PC-3 (cell line): ENCODE results near the gene RNH1. TPM values are rescaled to one million over a fixed set of nuclear protein-coding genes. Genes with fewer than 3 reads are reported as not detected.

Experiments used
- ATAC-seq: fragments of 200-7000 bp; cut with Tn5 transposase; 2 replicates; pipeline ENCODE4 v1.9.1; 2020; ENCODE audit warnings: mild to moderate bottlenecking, moderate library complexity
- BruUV-seq: library from RNA; stranded (reverse); fragments of 400-500 nt; replicated peaks from 2 replicates; lab custom pipeline; 2021; lab: Mats Ljungman, UMichigan
- CTCF ChIA-PET: fragments of 300-600 bp; sonication (Branson Sonifier 250); formaldehyde crosslinking; loops from one replicate; lab custom pipeline; 2022; ENCODE audit warnings: antibody characterized with exemption; lab: Charles Lee
- POLR2A ChIA-PET: fragments of 300-600 bp; sonication (Branson Sonifier 250); formaldehyde crosslinking; loops from one replicate; lab custom pipeline; 2022; ENCODE audit warnings: antibody characterized with exemption; ENCODE audit not compliant: unreplicated experiment; lab: Charles Lee
- DNase-seq: peaks from one replicate; pipeline ENCODE4 v3.0.0-alpha.2; 2015
- H2AFZ ChIP-seq: fragments of 300-600 bp; sonication (generic); 2 replicates; pipeline ENCODE4 v1.6.0; 2016; ENCODE audit warnings: antibody characterized with exemption, low read length
- H3F3A ChIP-seq: fragments of 300-600 bp; sonication (generic); one replicate; pipeline ENCODE4 v1.6.0; 2017; ENCODE audit warnings: antibody characterized with exemption, low read length, control low read depth, mild to moderate bottlenecking; ENCODE audit not compliant: unreplicated experiment
- H3K27ac ChIP-seq: fragments of 300-600 bp; sonication (generic); 2 replicates; pipeline ENCODE4 v1.5.1; 2016; ENCODE audit warnings: mild to moderate bottlenecking, low read length
- H3K27me3 ChIP-seq: fragments of 300-600 bp; sonication (generic); 2 replicates; pipeline ENCODE4 v1.6.1; 2016; ENCODE audit warnings: low read length, mixed read lengths
- H3K36me3 ChIP-seq: fragments of 300-600 bp; sonication (generic); 2 replicates; pipeline ENCODE4 v1.6.1; 2016; ENCODE audit warnings: low read depth, mixed run types, low read length, mixed read lengths
- H3K4me1 ChIP-seq: fragments of 300-600 bp; sonication (generic); 2 replicates; pipeline ENCODE4 v1.5.1; 2016; ENCODE audit warnings: low read length; ENCODE audit not compliant: insufficient read depth
- H3K4me2 ChIP-seq: fragments of 300-600 bp; sonication (generic); 2 replicates; pipeline ENCODE4 v1.6.0; 2016; ENCODE audit warnings: low read length
- H3K4me3 ChIP-seq: fragments of 300-600 bp; sonication (generic); 2 replicates; pipeline ENCODE4 v1.5.1; 2016; ENCODE audit warnings: mild to moderate bottlenecking, low read length, mixed read lengths
- H3K79me2 ChIP-seq: fragments of 300-600 bp; sonication (generic); 2 replicates; pipeline ENCODE4 v1.6.1; 2017; ENCODE audit warnings: low read length, mixed read lengths
- H3K9ac ChIP-seq: fragments of 300-600 bp; sonication (generic); 2 replicates; pipeline ENCODE4 v1.6.0; 2016; ENCODE audit warnings: mild to moderate bottlenecking, low read length
- H3K9me2 ChIP-seq: fragments of 300-600 bp; sonication (generic); replicated peaks from 2 replicates; pipeline ENCODE4 v1.6.1; 2016; ENCODE audit warnings: mixed run types, low read length, mixed read lengths
- H3K9me3 ChIP-seq: fragments of 300-600 bp; sonication (generic); 2 replicates; pipeline ENCODE4 v1.6.1; 2016; ENCODE audit warnings: low read length, mixed read lengths
- H4K20me1 ChIP-seq: fragments of 300-600 bp; sonication (generic); 2 replicates; pipeline ENCODE4 v1.6.1; 2016; ENCODE audit warnings: low read length, mixed read lengths
- CTCF ChIP-seq: fragments of 300-600 bp; sonication (generic); conservative IDR thresholded peaks from 2 replicates; pipeline ENCODE4 v1.5.1; 2017; ENCODE audit warnings: antibody characterized with exemption, low read depth, mild to moderate bottlenecking, low read length
- EZH2 ChIP-seq: fragments of 300-600 bp; sonication (generic); IDR thresholded peaks from one replicate; pipeline ENCODE4 v1.6.1; 2017; ENCODE audit warnings: antibody characterized with exemption, mild to moderate bottlenecking, low read length; ENCODE audit not compliant: unreplicated experiment
- EZH2phosphoT487 ChIP-seq: fragments of 300-600 bp; sonication (generic); IDR thresholded peaks from 2 replicates; pipeline ENCODE4 v1.6.1; 2018; ENCODE audit warnings: mild to moderate bottlenecking, antibody characterized with exemption, low read length, borderline replicate concordance
- intact Hi-C: fragments of 100-400 bp; cut with micrococcal nuclease; formaldehyde crosslinking; loops from 2 replicates; pipeline ENCODE4 v1.9.0; 2023
- total RNA-seq: library from RNA; depleted of rRNA; stranded (reverse); fragments of >200 nt; gene quantifications from 2 replicates; pipeline ENCODE4 v1.2.3, GENCODE V29; 2014

The RNH1 gene
- total RNA-seq, 1 experiment from 2014 or later: 258 TPM

- Histone ChIP-seq H3K9me3 (no peaks in the 10 kb centered on the region), H3K9ac (no peak overlapping the region), H3F3A (no peaks in the 10 kb centered on the region), H3K27me3 (no peaks in the 10 kb centered on the region), H3K4me3 (no peak overlapping the region), H3K36me3 (no peaks in the 10 kb centered on the region), H4K20me1 (no peaks in the 10 kb centered on the region), H3K4me2 (no peak overlapping the region), H2AFZ (no peak overlapping the region), H3K79me2 (0 out of 2 replicates have a peak, but pooled peaks cover 4% of the 10 kb centered on the region), H3K27ac (no peak overlapping the region), H3K4me1 (peaks cover 7% of the 10 kb centered on the region; the same call in 1 of the 2 replicates), H3K9me2 (no peaks in the 10 kb centered on the region)
- ATAC-seq: no peak
- TF ChIP-seq EZH2 (no peak), EZH2phosphoT487 (no peak), CTCF (no peak)
- intact Hi-C loops: no loop called here
- DNase-seq: no peak
- ChIA-PET POLR2A (no interaction called here), CTCF (no interaction called here)
- no TSS peak for BruUV-seq
Measured at GRCh38 chr11:473415-473814, 33.6 kb downstream of the RNH1 start.

GRCh38 chr11:472816-473215 lies 34.2 kb downstream of the RNH1 start:
- no peak for ATAC-seq

More at GRCh38 chr11:472816-473215, 34.2 kb downstream of the RNH1 start:
- H3K4me1 ChIP-seq: peaks cover 7% of the 10 kb centered on the region; the same call in 1 of the 2 replicates
- no peak overlapping the region for H3K27ac ChIP-seq
- no peak overlapping the region for H3K4me3 ChIP-seq
- no peaks in the 10 kb centered on the region for H3K36me3 ChIP-seq
- H3K9me2 ChIP-seq: no peaks in the 10 kb centered on the region
- no peaks in the 10 kb centered on the region for H3K9me3 ChIP-seq
- 0 out of 2 replicates have a peak, but pooled peaks cover 4% of the 10 kb centered on the region for H3K79me2 ChIP-seq
- H3F3A ChIP-seq: no peaks in the 10 kb centered on the region
- no peak overlapping the region for H3K4me2 ChIP-seq
- CTCF ChIA-PET: no interaction called here
- no peak overlapping the region for H2AFZ ChIP-seq
- no peak for TF ChIP-seq CTCF
- no peak for TF ChIP-seq EZH2
- TF ChIP-seq EZH2phosphoT487: no peak
- H4K20me1 ChIP-seq: no peaks in the 10 kb centered on the region
- POLR2A ChIA-PET: no interaction called here
- intact Hi-C loops: no loop called here
- no peak overlapping the region for H3K9ac ChIP-seq
- no peaks in the 10 kb centered on the region for H3K27me3 ChIP-seq
- no peak for DNase-seq
- no TSS peak for BruUV-seq
